GM23248 (cell line): ENCODE results near the gene TARBP1.

Experiments used
- EZH2 ChIP-seq: fragments of 200-600 bp; sonication (generic); IDR thresholded peaks from 2 replicates; pipeline ENCODE4 v1.6.1; 2018; ENCODE audit warnings: antibody characterized with exemption, mild to moderate bottlenecking; ENCODE audit not compliant: insufficient read depth, poor library complexity, severe bottlenecking
- EZH2phosphoT487 ChIP-seq: fragments of 200-600 bp; sonication (generic); IDR thresholded peaks from 2 replicates; pipeline ENCODE4 v1.6.1; 2018; ENCODE audit warnings: antibody characterized with exemption, moderate library complexity, mild to moderate bottlenecking, low read depth; ENCODE audit not compliant: insufficient read depth

- TF ChIP-seq EZH2phosphoT487 (no peak), EZH2 (no peak)
These were observed 110.5 kb downstream of the TARBP1 start for GRCh38 chr1:234368320-234369032.
